ENCODE results near the gene ZFP91.
A peak's percentile ranks its signal among the peaks of the same experiment; 100 is the strongest.

DNA sequence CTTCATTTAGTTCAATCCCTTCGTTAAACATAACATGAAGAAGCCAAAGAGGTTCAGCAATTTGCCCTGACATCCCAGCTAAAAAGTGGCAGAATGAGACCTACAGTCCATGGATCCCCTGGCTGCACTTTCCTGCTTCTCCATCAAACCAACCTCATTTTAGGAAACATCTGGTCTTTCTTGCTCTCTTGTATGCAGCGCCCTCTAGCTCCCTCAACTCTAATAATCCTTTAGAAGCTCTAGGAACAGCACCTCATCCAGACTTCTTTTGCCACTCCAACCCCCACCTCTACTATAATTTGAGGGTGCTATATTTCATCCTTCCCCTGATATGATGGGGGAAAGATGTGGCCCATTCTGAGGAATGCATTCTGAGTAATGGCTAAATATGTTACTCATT lies 51.0 kb downstream of the ZFP91 start:
- TF ChIP-seq, protein P1, sequence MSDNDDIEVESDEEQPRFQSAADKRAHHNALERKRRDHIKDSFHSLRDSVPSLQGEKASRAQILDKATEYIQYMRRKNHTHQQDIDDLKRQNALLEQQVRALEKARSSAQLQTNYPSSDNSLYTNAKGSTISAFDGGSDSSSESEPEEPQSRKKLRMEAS (IDR thresholded peaks at IDR 0.05; ENCODE audit: insufficient read depth, insufficient read length), result no peak
- TF ChIP-seq POLR2A (IDR thresholded peaks at IDR 0.05; ENCODE audit: low read depth, low read length), result no peak
- TF ChIP-seq, protein P2, sequence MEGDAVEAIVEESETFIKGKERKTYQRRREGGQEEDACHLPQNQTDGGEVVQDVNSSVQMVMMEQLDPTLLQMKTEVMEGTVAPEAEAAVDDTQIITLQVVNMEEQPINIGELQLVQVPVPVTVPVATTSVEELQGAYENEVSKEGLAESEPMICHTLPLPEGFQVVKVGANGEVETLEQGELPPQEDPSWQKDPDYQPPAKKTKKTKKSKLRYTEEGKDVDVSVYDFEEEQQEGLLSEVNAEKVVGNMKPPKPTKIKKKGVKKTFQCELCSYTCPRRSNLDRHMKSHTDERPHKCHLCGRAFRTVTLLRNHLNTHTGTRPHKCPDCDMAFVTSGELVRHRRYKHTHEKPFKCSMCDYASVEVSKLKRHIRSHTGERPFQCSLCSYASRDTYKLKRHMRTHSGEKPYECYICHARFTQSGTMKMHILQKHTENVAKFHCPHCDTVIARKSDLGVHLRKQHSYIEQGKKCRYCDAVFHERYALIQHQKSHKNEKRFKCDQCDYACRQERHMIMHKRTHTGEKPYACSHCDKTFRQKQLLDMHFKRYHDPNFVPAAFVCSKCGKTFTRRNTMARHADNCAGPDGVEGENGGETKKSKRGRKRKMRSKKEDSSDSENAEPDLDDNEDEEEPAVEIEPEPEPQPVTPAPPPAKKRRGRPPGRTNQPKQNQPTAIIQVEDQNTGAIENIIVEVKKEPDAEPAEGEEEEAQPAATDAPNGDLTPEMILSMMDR (IDR thresholded peaks at IDR 0.05; ENCODE audit: extremely low read depth in 1 of 2, insufficient read depth in 1 of 2, low read depth in 1 of 2, low read length in 2 of 2), result peak; percentile 41 to 65

Measured in endothelial cell of umbilical vein (primary cell).